ENCODE results near the gene EMILIN1. TPM values are rescaled to one million over a fixed set of nuclear protein-coding genes. Genes with fewer than 3 reads are reported as not detected.

EMILIN1 gene
- total RNA-seq, 1 experiment from 2014 or later: 31.0 TPM

GRCh38 chr2:27069961-27070618, 8.3 kb upstream of the EMILIN1 start:
- CTCF ChIA-PET: no interaction called here

GRCh38 chr2:27070653-27071276, 7.7 kb upstream of the EMILIN1 start:
- POLR2A ChIA-PET (ENCODE audit: low non-redundant PET): no interaction called here
- CTCF ChIA-PET: interaction anchor here (2.0 kb wide), 1 partner anchor 11 kb away, joined by 10 read pairs; no protein-coding TSS in a partner anchor
- peak overlapping the region; percentile 87 for H3K27ac ChIP-seq (ENCODE audit: low read depth, low read length, poor library complexity, severe bottlenecking)
- TSS peak; percentile 59 for BruUV-seq (replicated peaks)
- intact Hi-C loops (cut with micrococcal nuclease; ENCODE audit: unreplicated experiment): no loop called here
- no peaks in the 10 kb centered on the region for H3K27me3 ChIP-seq (replicated peaks; ENCODE audit: insufficient read depth, low read depth, low read length, poor library complexity)
- no peak for DNase-seq (ENCODE audit: low spot score)
- TF ChIP-seq CTCF (conservative IDR thresholded peaks at IDR 0.05; ENCODE audit: low read depth, low read length) (no peak), EZH2 (IDR thresholded peaks at IDR 0.05; ENCODE audit: borderline replicate concordance, low read depth, low read length, poor library complexity, severe bottlenecking) (no peak)
- H3K4me3 ChIP-seq (ENCODE audit: low read depth, low read length, poor library complexity, severe bottlenecking): peak overlapping the region; percentile 99
- peaks cover 21% of the 10 kb centered on the region for H3K36me3 ChIP-seq (ENCODE audit: insufficient read depth, low read length, poor library complexity, severe bottlenecking)
- H3K9me3 ChIP-seq (ENCODE audit: low read depth, low read length, poor library complexity, severe bottlenecking): no peaks in the 10 kb centered on the region
- peaks cover 41% of the 10 kb centered on the region for H3K4me1 ChIP-seq (ENCODE audit: insufficient read depth, low read length, poor library complexity, severe bottlenecking)

More at GRCh38 chr2:27069961-27070618, 8.3 kb upstream of the EMILIN1 start:
- H3K27me3 ChIP-seq (replicated peaks; ENCODE audit: insufficient read depth, low read depth, low read length, poor library complexity): no peaks in the 10 kb centered on the region
- DNase-seq (ENCODE audit: low spot score): no peak
- intact Hi-C loops (cut with micrococcal nuclease; ENCODE audit: unreplicated experiment): no loop called here
- TF ChIP-seq CTCF (conservative IDR thresholded peaks at IDR 0.05; ENCODE audit: low read depth, low read length) (no peak), EZH2 (IDR thresholded peaks at IDR 0.05; ENCODE audit: borderline replicate concordance, low read depth, low read length, poor library complexity, severe bottlenecking) (no peak)
- H3K36me3 ChIP-seq (ENCODE audit: insufficient read depth, low read length, poor library complexity, severe bottlenecking): peaks cover 21% of the 10 kb centered on the region
- POLR2A ChIA-PET (ENCODE audit: low non-redundant PET): no interaction called here
- peak overlapping the region; percentile 99 for H3K4me3 ChIP-seq (ENCODE audit: low read depth, low read length, poor library complexity, severe bottlenecking)
- BruUV-seq (replicated peaks): no TSS peak
- peak overlapping the region; percentile 14 for H3K27ac ChIP-seq (ENCODE audit: low read depth, low read length, poor library complexity, severe bottlenecking)
- H3K4me1 ChIP-seq (ENCODE audit: insufficient read depth, low read length, poor library complexity, severe bottlenecking): peaks cover 36% of the 10 kb centered on the region
- H3K9me3 ChIP-seq (ENCODE audit: low read depth, low read length, poor library complexity, severe bottlenecking): no peaks in the 10 kb centered on the region

- BruUV-seq (replicated peaks): no TSS peak
- Histone ChIP-seq H3K36me3 (ENCODE audit: insufficient read depth, low read length, poor library complexity, severe bottlenecking) (peaks cover 21% of the 10 kb centered on the region), H3K27ac (ENCODE audit: low read depth, low read length, poor library complexity, severe bottlenecking) (peak within 1 kb of the TSS; percentile 87), H3K4me1 (ENCODE audit: insufficient read depth, low read length, poor library complexity, severe bottlenecking) (peaks cover 41% of the 10 kb centered on the region), H3K4me3 (ENCODE audit: low read depth, low read length, poor library complexity, severe bottlenecking) (peak within 1 kb of the TSS; percentile 99), H3K9me3 (ENCODE audit: low read depth, low read length, poor library complexity, severe bottlenecking) (no peaks in the 10 kb centered on the region), H3K27me3 (replicated peaks; ENCODE audit: insufficient read depth, low read depth, low read length, poor library complexity) (no peaks in the 10 kb centered on the region)
- POLR2A ChIA-PET (ENCODE audit: low non-redundant PET): interaction anchor here (0.5 to 0.6 kb wide), 2 partner anchors 16 to 234 kb away, joined by 3 to 15 read pairs; no protein-coding TSS in a partner anchor
- CTCF ChIA-PET: interaction anchor here (1.2 to 2.0 kb wide), 2 partner anchors 10 to 16 kb away, joined by 5 to 10 read pairs; no protein-coding TSS in a partner anchor
- 0 out of 2 replicates have a peak, but pooled peaks have one; percentile 11 for TF ChIP-seq CTCF (conservative IDR thresholded peaks at IDR 0.05; ENCODE audit: low read depth, low read length)
- no peak for TF ChIP-seq EZH2 (IDR thresholded peaks at IDR 0.05; ENCODE audit: borderline replicate concordance, low read depth, low read length, poor library complexity, severe bottlenecking)
- DNase-seq (ENCODE audit: low spot score): peak; percentile 96
- intact Hi-C loops (cut with micrococcal nuclease; ENCODE audit: unreplicated experiment): no loop called here
Measured at GRCh38 chr2:27071277-27071989, 7.0 kb upstream of the EMILIN1 start, which contains the start of gene OST4. Gene OST4 (minus strand): TSS chr2:27071654.
